OCI-LY7 (cell line): Measurements from ENCODE around the gene SFT2D1.

Source experiments
- CTCF ChIP-seq: fragments of 200-600 bp; sonication (generic); conservative IDR thresholded peaks from 2 replicates; pipeline ENCODE4 v1.5.1; 2014; ENCODE audit warnings: mild to moderate bottlenecking, antibody characterized with exemption, low read length, moderate library complexity, mixed read lengths
- EZH2phosphoT487 ChIP-seq: fragments of 200-600 bp; sonication (generic); IDR thresholded peaks from 2 replicates; pipeline ENCODE4 v1.6.1; 2018; ENCODE audit warnings: low read depth, borderline replicate concordance, mild to moderate bottlenecking, mixed run types, antibody characterized with exemption, low read length, moderate library complexity, mixed read lengths

- TF ChIP-seq CTCF (no peak), EZH2phosphoT487 (no peak)
Measured at GRCh38 chr6:166388290-166389004, 46.1 kb upstream of the SFT2D1 start.
